Measurements from ENCODE around the gene ATP5IF1. TPM values are rescaled to one million over a fixed set of nuclear protein-coding genes. Genes with fewer than 3 reads are reported as not detected.

ATP5IF1 gene
- total RNA-seq, 1 donor: 51.8 TPM

DNA sequence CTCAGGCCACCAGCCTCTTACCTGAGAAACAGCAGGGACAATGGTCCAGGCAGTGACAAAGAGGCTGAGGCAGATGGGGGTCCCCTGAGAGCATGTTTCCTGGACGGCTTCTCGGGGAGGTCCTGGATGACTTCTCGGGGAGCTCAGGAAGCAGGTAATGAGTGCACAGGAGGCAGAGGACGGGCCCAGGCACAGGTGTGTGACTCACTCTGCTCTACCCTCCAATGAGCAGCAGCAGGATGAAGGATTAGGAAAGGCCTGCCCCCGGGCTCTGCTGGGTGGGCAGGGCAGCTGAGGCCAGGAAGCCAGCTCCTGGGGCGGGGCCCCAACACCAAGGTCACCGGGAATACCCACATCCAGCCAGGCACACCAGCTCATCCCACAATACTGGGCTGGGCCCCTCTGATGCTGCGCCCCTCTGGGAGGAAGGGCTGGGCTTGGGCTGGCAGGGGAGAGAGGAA, 42.2 kb upstream of the ATP5IF1 start:
- Histone ChIP-seq H3K4me2 (ENCODE audit: insufficient read depth, low read length) (no peak overlapping the region), H2AFZ (ENCODE audit: low read length) (no peak overlapping the region), H3K27me3 (ENCODE audit: insufficient read depth, low read length) (no peaks in the 10 kb centered on the region), H4K20me1 (ENCODE audit: insufficient read depth, low read length) (no peaks in the 10 kb centered on the region), H3K36me3 (ENCODE audit: insufficient read depth, low read length) (peaks cover under 1% of the 10 kb centered on the region), H3K4me1 (ENCODE audit: insufficient read depth, low read length) (no peaks in the 10 kb centered on the region), H3K4me3 (ENCODE audit: insufficient read depth, low read length) (no peak overlapping the region), H3K27ac (ENCODE audit: low read depth, low read length) (no peak overlapping the region), H3K9me3 (ENCODE audit: low read depth, low read length) (no peaks in the 10 kb centered on the region), H3K79me2 (ENCODE audit: insufficient read depth, low read length) (no peaks in the 10 kb centered on the region)
- no peak for DNase-seq (ENCODE audit: insufficient read length, low spot score, missing footprints)
- no peak for TF ChIP-seq CTCF (IDR thresholded peaks at IDR 0.05; ENCODE audit: extremely low read depth, low read depth, low read length)

DNA sequence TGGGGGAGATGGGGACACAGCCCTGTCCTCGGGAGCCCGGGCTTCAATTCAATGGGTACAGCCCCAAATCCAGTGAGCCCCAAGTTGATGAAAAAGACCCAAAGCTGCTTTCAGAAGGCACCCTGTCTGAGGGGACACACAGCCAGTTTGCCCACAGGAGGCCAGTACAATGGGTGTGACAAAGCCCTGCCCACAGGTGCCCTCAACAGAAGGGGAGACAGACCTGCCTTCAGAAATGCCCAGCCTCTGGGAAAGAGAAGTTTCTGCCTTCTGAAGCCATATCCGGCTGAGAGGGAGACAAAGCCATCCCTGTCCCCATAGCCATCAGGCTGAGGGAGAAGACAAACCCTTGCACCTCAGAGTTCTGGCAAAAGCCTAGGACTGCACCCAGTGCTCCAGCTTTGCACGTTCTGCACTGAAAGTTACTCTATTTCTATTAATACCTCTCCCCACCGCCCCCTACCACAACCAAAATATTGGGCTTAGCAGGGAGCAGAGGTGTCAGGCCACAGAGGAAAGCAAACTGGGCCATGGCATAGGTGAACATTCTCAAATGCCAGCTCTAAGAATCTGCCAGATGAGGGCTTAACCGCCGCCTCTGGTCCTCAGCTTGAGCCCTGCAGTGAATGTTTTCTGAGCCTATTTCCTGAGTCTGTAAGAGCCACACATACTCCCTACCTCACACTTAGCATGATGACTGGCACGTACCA, 41.4 kb upstream of the ATP5IF1 start:
- H3K79me2 ChIP-seq (ENCODE audit: insufficient read depth, low read length): no peaks in the 10 kb centered on the region
- no peaks in the 10 kb centered on the region for H3K4me1 ChIP-seq (ENCODE audit: insufficient read depth, low read length)
- peaks cover 8% of the 10 kb centered on the region for H3K36me3 ChIP-seq (ENCODE audit: insufficient read depth, low read length)
- TF ChIP-seq CTCF (IDR thresholded peaks at IDR 0.05; ENCODE audit: extremely low read depth, low read depth, low read length): no peak
- DNase-seq (ENCODE audit: insufficient read length, low spot score, missing footprints): peak; percentile 55
- H3K4me2 ChIP-seq (ENCODE audit: insufficient read depth, low read length): no peak overlapping the region
- H3K27ac ChIP-seq (ENCODE audit: low read depth, low read length): no peak overlapping the region
- no peaks in the 10 kb centered on the region for H3K27me3 ChIP-seq (ENCODE audit: insufficient read depth, low read length)
- no peak overlapping the region for H2AFZ ChIP-seq (ENCODE audit: low read length)
- no peaks in the 10 kb centered on the region for H4K20me1 ChIP-seq (ENCODE audit: insufficient read depth, low read length)
- H3K9me3 ChIP-seq (ENCODE audit: low read depth, low read length): no peaks in the 10 kb centered on the region
- no peak overlapping the region for H3K4me3 ChIP-seq (ENCODE audit: insufficient read depth, low read length)

- Histone ChIP-seq H3K27ac (ENCODE audit: low read depth, low read length) (no peak overlapping the region), H4K20me1 (ENCODE audit: insufficient read depth, low read length) (no peaks in the 10 kb centered on the region), H2AFZ (ENCODE audit: low read length) (no peak overlapping the region), H3K36me3 (ENCODE audit: insufficient read depth, low read length) (peaks cover 18% of the 10 kb centered on the region), H3K4me1 (ENCODE audit: insufficient read depth, low read length) (no peaks in the 10 kb centered on the region), H3K79me2 (ENCODE audit: insufficient read depth, low read length) (no peaks in the 10 kb centered on the region), H3K9me3 (ENCODE audit: low read depth, low read length) (no peaks in the 10 kb centered on the region), H3K4me2 (ENCODE audit: insufficient read depth, low read length) (no peak overlapping the region), H3K27me3 (ENCODE audit: insufficient read depth, low read length) (no peaks in the 10 kb centered on the region), H3K4me3 (ENCODE audit: insufficient read depth, low read length) (no peak overlapping the region)
- DNase-seq (ENCODE audit: insufficient read length, low spot score, missing footprints): peak; percentile 54
- no peak for TF ChIP-seq CTCF (IDR thresholded peaks at IDR 0.05; ENCODE audit: extremely low read depth, low read depth, low read length)
These were observed 40.1 kb upstream of the ATP5IF1 start for GRCh38 chr1:28195780-28196179.

DNA sequence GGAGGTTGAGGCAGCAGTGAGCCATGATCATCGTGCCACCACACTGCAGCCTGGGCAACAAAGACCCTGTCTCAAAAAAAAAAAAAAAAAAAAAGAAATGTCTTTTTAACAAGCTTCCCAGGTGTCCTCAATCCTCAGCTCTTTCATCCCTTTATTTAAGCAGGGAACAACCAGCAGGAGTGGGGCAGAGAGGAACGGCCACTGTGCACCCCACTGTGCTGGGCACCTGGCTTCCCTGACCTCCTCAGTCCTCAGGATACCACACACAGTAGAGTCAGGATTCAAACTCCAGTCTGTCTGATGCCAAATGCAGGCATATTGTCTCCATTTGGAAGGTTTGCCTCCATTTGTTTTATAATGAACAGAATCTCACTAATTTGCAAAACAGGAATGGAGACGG, 39.6 kb upstream of the ATP5IF1 start:
- Histone ChIP-seq H2AFZ (ENCODE audit: low read length) (no peak overlapping the region), H3K27ac (ENCODE audit: low read depth, low read length) (no peak overlapping the region), H3K9me3 (ENCODE audit: low read depth, low read length) (no peaks in the 10 kb centered on the region), H3K4me3 (ENCODE audit: insufficient read depth, low read length) (no peak overlapping the region), H4K20me1 (ENCODE audit: insufficient read depth, low read length) (no peaks in the 10 kb centered on the region), H3K4me1 (ENCODE audit: insufficient read depth, low read length) (no peaks in the 10 kb centered on the region), H3K4me2 (ENCODE audit: insufficient read depth, low read length) (no peak overlapping the region), H3K27me3 (ENCODE audit: insufficient read depth, low read length) (no peaks in the 10 kb centered on the region), H3K36me3 (ENCODE audit: insufficient read depth, low read length) (peaks cover 23% of the 10 kb centered on the region), H3K79me2 (ENCODE audit: insufficient read depth, low read length) (no peaks in the 10 kb centered on the region)
- no peak for DNase-seq (ENCODE audit: insufficient read length, low spot score, missing footprints)
- no peak for TF ChIP-seq CTCF (IDR thresholded peaks at IDR 0.05; ENCODE audit: extremely low read depth, low read depth, low read length)

All from osteoblast (primary cell).